K562 (cell line): ENCODE measurements around the gene INPP4B. TPM values are rescaled to one million over a fixed set of nuclear protein-coding genes. Genes with fewer than 3 reads are reported as not detected.

Experiments
- ATAC-seq: fragments of 200-7000 bp; cut with Tn5 transposase; 3 replicates; pipeline ENCODE4 v1.9.1; 2020; ENCODE audit warnings: moderate library complexity
- BruUV-seq: library from RNA; stranded (reverse); fragments of 400-500 nt; replicated peaks from 2 replicates; lab custom pipeline; 2021; lab: Mats Ljungman, UMichigan
- CTCF ChIA-PET: fragments of 300-600 bp; formaldehyde crosslinking; extraction: SDS; loops from one replicate; lab custom pipeline; 2021; ENCODE audit warnings: low intra/inter-chr PET ratio; lab: Yijun Ruan, JAX
- POLR2A ChIA-PET: fragments of 300-600, 350-650 bp; sonication (Branson Sonifier 250); formaldehyde crosslinking; extraction: SDS; loops from one replicate; lab custom pipeline; 2021; ENCODE audit warnings: antibody characterized with exemption, inconsistent platforms; lab: Yijun Ruan, JAX
- DNase-seq, 4 experiments: peaks; one replicate each; pipeline versions ENCODE4 v3.0.0 to v3.0.0-alpha.2; 2011 to 2018; ENCODE audit warnings: low spot score in 3 of 4, mixed read lengths in 3 of 4; ENCODE audit errors: extremely low read depth in 1 of 4
- FAIRE-seq: peaks from 2 replicates; lab custom pipeline; 2011; peaks lifted over from hg19 to GRCh38; lab: Jason Lieb, UNC
- H2AFZ ChIP-seq: 2 replicates; pipeline ENCODE4 v1.6.0; 2011; ENCODE audit warnings: low read depth, low read length, control low read depth, inconsistent platforms
- H3K27ac ChIP-seq: fragments of 200-600 bp; 3 replicates; pipeline ENCODE4 v1.8.0; 2011; ENCODE audit warnings: low read depth, mild to moderate bottlenecking, control low read depth, inconsistent platforms, low read length, moderate library complexity, mixed read lengths; ENCODE audit errors: extremely low read depth
- H3K27me3 ChIP-seq, 2 experiments: fragments of 300-600 bp in 1 of 2; 2 replicates in 1 of 2; 3 replicates in 1 of 2; pipeline versions ENCODE4 v1.6.0 to v1.8.0; 2011; ENCODE audit warnings: inconsistent platforms in 2 of 2, low read length in 2 of 2, mild to moderate bottlenecking in 1 of 2, mixed read lengths in 1 of 2, moderate library complexity in 1 of 2; ENCODE audit not compliant: control insufficient read depth in 2 of 2, insufficient read depth in 2 of 2
- H3K36me3 ChIP-seq: fragments of 300-600 bp; 3 replicates; pipeline ENCODE4 v1.8.0; 2011; ENCODE audit warnings: mild to moderate bottlenecking, low read length, inconsistent platforms; ENCODE audit not compliant: control insufficient read depth, insufficient read depth
- H3K4me1 ChIP-seq, 2 experiments: fragments of 200-600 bp in 1 of 2; replicated peaks in 1 of 2; 2 replicates in 1 of 2; 3 replicates in 1 of 2; pipeline versions ENCODE4 v1.5.1 to v1.8.0; 2011; ENCODE audit warnings: inconsistent platforms in 2 of 2, low read length in 2 of 2, mild to moderate bottlenecking in 1 of 2, mixed read lengths in 1 of 2, moderate library complexity in 1 of 2; ENCODE audit not compliant: control insufficient read depth in 2 of 2, insufficient read depth in 2 of 2
- H3K4me2 ChIP-seq: 2 replicates; pipeline ENCODE4 v1.6.1; 2011; ENCODE audit warnings: low read length, control low read depth, inconsistent platforms, mixed read lengths; ENCODE audit not compliant: insufficient read depth
- H3K4me3 ChIP-seq: fragments of 200-600 bp; sonication (generic), shearing (Covaris generic); 2 replicates; pipeline ENCODE4 v1.5.1; 2016; ENCODE audit warnings: control low read depth, inconsistent platforms
- H3K79me2 ChIP-seq: fragments of 200-600 bp; 3 replicates; pipeline ENCODE4 v1.8.0; 2011; ENCODE audit warnings: low read length, inconsistent platforms; ENCODE audit not compliant: control insufficient read depth, insufficient read depth
- H3K9ac ChIP-seq, 2 experiments: 2 replicates each; pipeline versions ENCODE4 v1.6.0 to v1.6.1; 2011; ENCODE audit warnings: low read depth in 2 of 2, low read length in 2 of 2, control low read depth in 1 of 2, inconsistent platforms in 1 of 2, mild to moderate bottlenecking in 1 of 2, mixed read lengths in 1 of 2; ENCODE audit not compliant: insufficient read depth in 1 of 2
- H3K9me1 ChIP-seq: one replicate; pipeline ENCODE4 v1.6.0; 2011; ENCODE audit warnings: inconsistent platforms, mild to moderate bottlenecking, low read length, moderate library complexity; ENCODE audit not compliant: control insufficient read depth, insufficient read depth
- H3K9me3 ChIP-seq: replicated peaks from 2 replicates; pipeline ENCODE4 v1.5.1; 2011; ENCODE audit warnings: low read depth, low read length, inconsistent platforms; ENCODE audit not compliant: control insufficient read depth, insufficient read depth
- H4K20me1 ChIP-seq: replicated peaks from 2 replicates; pipeline ENCODE4 v1.6.1; 2011; ENCODE audit warnings: low read length, inconsistent platforms, mixed read lengths; ENCODE audit not compliant: control insufficient read depth, insufficient read depth
- ETV5 ChIP-seq: sonication (generic); formaldehyde crosslinking; IDR thresholded peaks from 2 replicates; pipeline ENCODE4 v1.4.0; 2020; ENCODE audit warnings: low read depth, mild to moderate bottlenecking, missing genetic modification reagents
- JUND ChIP-seq, 2 experiments: IDR thresholded peaks; 2 replicates in 1 of 2; 3 replicates in 1 of 2; pipeline ENCODE4 v1.6.1; 2011; ENCODE audit warnings: borderline replicate concordance in 2 of 2, low read depth in 2 of 2, low read length in 2 of 2, improper control_type of control experiment in 1 of 2, missing biosample characterization in 1 of 2, missing genetic modification characterization in 1 of 2, missing genetic modification reagents in 1 of 2
- NR1H2 ChIP-seq: sonication (generic); formaldehyde crosslinking; IDR thresholded peaks from 2 replicates; pipeline ENCODE4 v1.4.0; 2020; ENCODE audit warnings: mild to moderate bottlenecking, missing genetic modification reagents
- ZNF830 ChIP-seq: fragments of 250-450 bp; sonication (Bioruptor Pico); IDR thresholded peaks from 2 replicates; pipeline ENCODE4 v1.5.0; 2021; ENCODE audit warnings: mild to moderate bottlenecking
- WGBS: fragments of 100-300 bp; shearing (Covaris generic); methylation state at CpG from one replicate; pipeline ENCODE4 v1.1.6; 2016; ENCODE audit warnings: low coverage, mixed read lengths; ENCODE audit not compliant: insufficient coverage; ENCODE audit errors: missing lambda C conversion rate; 5-methylcytosine and 5-hydroxymethylcytosine counted together
- in situ Hi-C: fragments of 300-500 bp; cut with MboI; formaldehyde crosslinking; loops from 4 replicates; pipeline ENCODE4 v1.15.0; 2018; ENCODE audit warnings: inconsistent platforms, mixed read lengths
- intact Hi-C: fragments of 100-400 bp; cut with micrococcal nuclease; formaldehyde crosslinking; loops from 2 replicates; pipeline ENCODE4 v1.14.2; 2022
- polyA plus RNA-seq, 8 experiments: library from polyadenylated mRNA; depleted of rRNA in 4 of 8; stranded (reverse) in 5 of 8; unstranded in 3 of 8; fragments of >200 nt; fragmentation: Nextera tagmentation in 2 of 8; fragmentation: Illumina TruSeq in 1 of 8; extraction: Ambion mirVana in 2 of 8; extraction: Trizol in 1 of 8; gene quantifications; 2 replicates each; pipeline versions ENCODE4 v1.2.1 to v1.2.3, GENCODE V29; 2011 to 2014; ENCODE audit warnings: inconsistent platforms in 1 of 8, missing spikeins in 1 of 8
- total RNA-seq, 7 experiments: library from RNA; depleted of rRNA in 6 of 7; stranded (reverse); fragments of >200 nt in 6 of 7; fragmentation: Illumina TruSeq in 2 of 7; extraction: Trizol in 2 of 7; gene quantifications; 2 replicates each; pipeline versions ENCODE4 v1.2.1 to v1.2.3, GENCODE V29; 2011 to 2021; ENCODE audit warnings: low replicate concordance in 1 of 7
- TF ChIP-seq, protein P1 (sequence below): sonication (generic); formaldehyde crosslinking; IDR thresholded peaks from 2 replicates; pipeline ENCODE4 v1.8.0; 2022; ENCODE audit warnings: mild to moderate bottlenecking, missing genetic modification reagents, borderline replicate concordance

INPP4B gene
- total and polyA plus RNA-seq, 9 of the 15 experiments (the other 6 are each of a cell fraction or from before 2014, with no cell fraction given): 0.04 to 0.11 TPM; not detected in 7

DNA sequence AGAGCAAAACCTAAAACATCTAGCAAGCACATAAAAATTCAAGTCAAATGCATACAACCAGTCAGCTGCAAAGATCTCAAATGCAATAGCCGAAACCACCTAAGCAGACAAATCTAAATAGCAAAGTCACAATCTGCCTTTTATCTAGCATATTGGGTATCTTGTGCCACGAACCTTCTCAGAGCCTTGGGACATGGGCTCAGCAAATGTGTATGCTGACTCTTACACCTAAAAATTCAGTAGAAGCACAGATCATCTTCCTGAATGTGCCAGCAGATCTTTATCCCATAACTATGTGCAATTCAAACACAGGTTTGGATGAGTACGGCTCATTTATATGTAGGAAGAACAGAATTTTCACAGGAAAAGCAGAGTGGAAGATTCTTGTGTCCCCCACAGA lies 492.1 kb downstream of the INPP4B start:
- FAIRE-seq: no peak

More for the DNA sequence above, 492.1 kb downstream of the INPP4B start:
- ChIA-PET POLR2A (no interaction called here), CTCF (no interaction called here)
- Histone ChIP-seq H3K9me1 (no peaks in the 10 kb centered on the region), H3K9me3 (no peaks in the 10 kb centered on the region; the same call in 1 of the 2 replicates), H3K4me1 (no peaks in the 10 kb centered on the region), H3K36me3 (no peaks in the 10 kb centered on the region), H3K79me2 (no peaks in the 10 kb centered on the region), H3K4me2 (no peak overlapping the region), H3K9ac (no peak overlapping the region), H2AFZ (no peak overlapping the region), H3K27me3 (no peaks in the 10 kb centered on the region), H3K27ac (no peak overlapping the region), H3K4me3 (no peak overlapping the region), H4K20me1 (no peaks in the 10 kb centered on the region)
- no TSS peak for BruUV-seq
- ATAC-seq (no peak), DNase-seq (no peak)
- in situ Hi-C loops: no loop called here
- TF ChIP-seq ETV5 (CRISPR knock-in tag) (no peak), JUND (IDR thresholded peaks at IDR 0.05; ENCODE audit: borderline replicate concordance, low read depth, low read length) (no peak), JUND (tag; IDR thresholded peaks at IDR 0.05; ENCODE audit: borderline replicate concordance, low read depth, low read length) (no peak), NR1H2 (CRISPR knock-in tag) (no peak), ZNF830 (CRISPR knock-in tag) (no peak)
- TF ChIP-seq, protein P1, sequence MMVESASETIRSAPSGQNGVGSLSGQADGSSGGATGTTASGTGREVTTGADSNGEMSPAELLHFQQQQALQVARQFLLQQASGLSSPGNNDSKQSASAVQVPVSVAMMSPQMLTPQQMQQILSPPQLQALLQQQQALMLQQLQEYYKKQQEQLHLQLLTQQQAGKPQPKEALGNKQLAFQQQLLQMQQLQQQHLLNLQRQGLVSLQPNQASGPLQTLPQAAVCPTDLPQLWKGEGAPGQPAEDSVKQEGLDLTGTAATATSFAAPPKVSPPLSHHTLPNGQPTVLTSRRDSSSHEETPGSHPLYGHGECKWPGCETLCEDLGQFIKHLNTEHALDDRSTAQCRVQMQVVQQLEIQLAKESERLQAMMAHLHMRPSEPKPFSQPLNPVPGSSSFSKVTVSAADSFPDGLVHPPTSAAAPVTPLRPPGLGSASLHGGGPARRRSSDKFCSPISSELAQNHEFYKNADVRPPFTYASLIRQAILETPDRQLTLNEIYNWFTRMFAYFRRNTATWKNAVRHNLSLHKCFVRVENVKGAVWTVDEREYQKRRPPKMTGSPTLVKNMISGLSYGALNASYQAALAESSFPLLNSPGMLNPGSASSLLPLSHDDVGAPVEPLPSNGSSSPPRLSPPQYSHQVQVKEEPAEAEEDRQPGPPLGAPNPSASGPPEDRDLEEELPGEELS (CRISPR knock-in tag): no peak
- intact Hi-C loops: no loop called here
- WGBS: 0% methylated on average over 3 of the region's 3 CpGs
